ENCODE data around the gene METTL25. TPM values are rescaled to one million over a fixed set of nuclear protein-coding genes. Genes with fewer than 3 reads are reported as not detected.

METTL25 gene
- polyA plus RNA-seq, 1 donor from 2014 or later = 11.1 TPM

GRCh38 chr12:82411546-82412230, 53.4 kb downstream of the METTL25 start:
- Histone ChIP-seq H3K4me2 (ENCODE audit: low read length) (no peak overlapping the region), H3K27ac (ENCODE audit: low read length) (no peak overlapping the region), H3K36me3 (ENCODE audit: insufficient read depth, low read length) (no peaks in the 10 kb centered on the region), H3K9ac (ENCODE audit: low read length) (no peak overlapping the region), H3K27me3 (ENCODE audit: insufficient read depth, low read depth, low read length) (no peaks in the 10 kb centered on the region), H3K9me3 (ENCODE audit: low read length) (no peaks in the 10 kb centered on the region), H3K4me3 (ENCODE audit: low read length) (no peak overlapping the region), H4K20me1 (ENCODE audit: insufficient read depth) (no peaks in the 10 kb centered on the region), H3F3A (ENCODE audit: insufficient read depth, low read length, poor library complexity, severe bottlenecking) (no peaks in the 10 kb centered on the region), H3K79me2 (replicated peaks; ENCODE audit: insufficient read depth, low read length) (no peaks in the 10 kb centered on the region), H2AFZ (ENCODE audit: low read depth, low read length) (no peak overlapping the region), H3K9me2 (ENCODE audit: insufficient read depth, low read length) (no peaks in the 10 kb centered on the region)
- TF ChIP-seq, protein P1, sequence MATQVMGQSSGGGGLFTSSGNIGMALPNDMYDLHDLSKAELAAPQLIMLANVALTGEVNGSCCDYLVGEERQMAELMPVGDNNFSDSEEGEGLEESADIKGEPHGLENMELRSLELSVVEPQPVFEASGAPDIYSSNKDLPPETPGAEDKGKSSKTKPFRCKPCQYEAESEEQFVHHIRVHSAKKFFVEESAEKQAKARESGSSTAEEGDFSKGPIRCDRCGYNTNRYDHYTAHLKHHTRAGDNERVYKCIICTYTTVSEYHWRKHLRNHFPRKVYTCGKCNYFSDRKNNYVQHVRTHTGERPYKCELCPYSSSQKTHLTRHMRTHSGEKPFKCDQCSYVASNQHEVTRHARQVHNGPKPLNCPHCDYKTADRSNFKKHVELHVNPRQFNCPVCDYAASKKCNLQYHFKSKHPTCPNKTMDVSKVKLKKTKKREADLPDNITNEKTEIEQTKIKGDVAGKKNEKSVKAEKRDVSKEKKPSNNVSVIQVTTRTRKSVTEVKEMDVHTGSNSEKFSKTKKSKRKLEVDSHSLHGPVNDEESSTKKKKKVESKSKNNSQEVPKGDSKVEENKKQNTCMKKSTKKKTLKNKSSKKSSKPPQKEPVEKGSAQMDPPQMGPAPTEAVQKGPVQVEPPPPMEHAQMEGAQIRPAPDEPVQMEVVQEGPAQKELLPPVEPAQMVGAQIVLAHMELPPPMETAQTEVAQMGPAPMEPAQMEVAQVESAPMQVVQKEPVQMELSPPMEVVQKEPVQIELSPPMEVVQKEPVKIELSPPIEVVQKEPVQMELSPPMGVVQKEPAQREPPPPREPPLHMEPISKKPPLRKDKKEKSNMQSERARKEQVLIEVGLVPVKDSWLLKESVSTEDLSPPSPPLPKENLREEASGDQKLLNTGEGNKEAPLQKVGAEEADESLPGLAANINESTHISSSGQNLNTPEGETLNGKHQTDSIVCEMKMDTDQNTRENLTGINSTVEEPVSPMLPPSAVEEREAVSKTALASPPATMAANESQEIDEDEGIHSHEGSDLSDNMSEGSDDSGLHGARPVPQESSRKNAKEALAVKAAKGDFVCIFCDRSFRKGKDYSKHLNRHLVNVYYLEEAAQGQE (IDR thresholded peaks at IDR 0.05; ENCODE audit: borderline replicate concordance) = no peak
- TF ChIP-seq EZH2 (IDR thresholded peaks at IDR 0.05; ENCODE audit: borderline replicate concordance, insufficient read depth, low read length, poor library complexity, severe bottlenecking) = no peak

DNA sequence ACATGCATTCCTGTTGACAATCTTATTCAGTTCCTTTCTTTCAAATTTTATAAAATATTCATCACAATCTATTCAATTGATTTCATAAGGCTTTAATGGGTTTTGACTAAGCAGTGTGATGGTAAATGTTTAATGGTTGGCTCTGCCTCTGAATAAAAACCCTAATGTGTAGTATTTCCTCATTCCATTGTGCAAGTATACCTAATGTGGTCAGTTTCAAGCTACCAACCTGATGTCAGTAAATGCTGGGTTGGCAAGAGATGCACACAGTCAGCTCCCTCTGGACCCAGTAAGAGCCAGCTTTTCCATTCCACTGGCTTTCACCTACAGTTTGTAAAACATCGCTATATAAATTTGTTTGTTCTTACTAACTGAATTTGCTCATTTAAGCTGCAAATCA, 53.9 kb downstream of the METTL25 start:
- Histone ChIP-seq H3K27me3 (ENCODE audit: insufficient read depth, low read depth, low read length) (no peaks in the 10 kb centered on the region), H2AFZ (ENCODE audit: low read depth, low read length) (no peak overlapping the region), H3K9ac (ENCODE audit: low read length) (no peak overlapping the region), H4K20me1 (ENCODE audit: insufficient read depth) (no peaks in the 10 kb centered on the region), H3F3A (ENCODE audit: insufficient read depth, low read length, poor library complexity, severe bottlenecking) (no peaks in the 10 kb centered on the region), H3K79me2 (replicated peaks; ENCODE audit: insufficient read depth, low read length) (no peaks in the 10 kb centered on the region), H3K36me3 (ENCODE audit: insufficient read depth, low read length) (no peaks in the 10 kb centered on the region), H3K27ac (ENCODE audit: low read length) (no peak overlapping the region), H3K4me2 (ENCODE audit: low read length) (no peak overlapping the region), H3K9me3 (ENCODE audit: low read length) (no peaks in the 10 kb centered on the region), H3K9me2 (ENCODE audit: insufficient read depth, low read length) (no peaks in the 10 kb centered on the region), H3K4me3 (ENCODE audit: low read length) (no peak overlapping the region)
- TF ChIP-seq, protein P1 (IDR thresholded peaks at IDR 0.05; ENCODE audit: borderline replicate concordance) = no peak
- TF ChIP-seq, protein P2, sequence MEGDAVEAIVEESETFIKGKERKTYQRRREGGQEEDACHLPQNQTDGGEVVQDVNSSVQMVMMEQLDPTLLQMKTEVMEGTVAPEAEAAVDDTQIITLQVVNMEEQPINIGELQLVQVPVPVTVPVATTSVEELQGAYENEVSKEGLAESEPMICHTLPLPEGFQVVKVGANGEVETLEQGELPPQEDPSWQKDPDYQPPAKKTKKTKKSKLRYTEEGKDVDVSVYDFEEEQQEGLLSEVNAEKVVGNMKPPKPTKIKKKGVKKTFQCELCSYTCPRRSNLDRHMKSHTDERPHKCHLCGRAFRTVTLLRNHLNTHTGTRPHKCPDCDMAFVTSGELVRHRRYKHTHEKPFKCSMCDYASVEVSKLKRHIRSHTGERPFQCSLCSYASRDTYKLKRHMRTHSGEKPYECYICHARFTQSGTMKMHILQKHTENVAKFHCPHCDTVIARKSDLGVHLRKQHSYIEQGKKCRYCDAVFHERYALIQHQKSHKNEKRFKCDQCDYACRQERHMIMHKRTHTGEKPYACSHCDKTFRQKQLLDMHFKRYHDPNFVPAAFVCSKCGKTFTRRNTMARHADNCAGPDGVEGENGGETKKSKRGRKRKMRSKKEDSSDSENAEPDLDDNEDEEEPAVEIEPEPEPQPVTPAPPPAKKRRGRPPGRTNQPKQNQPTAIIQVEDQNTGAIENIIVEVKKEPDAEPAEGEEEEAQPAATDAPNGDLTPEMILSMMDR (IDR thresholded peaks at IDR 0.05; ENCODE audit: poor library complexity, severe bottlenecking) = no peak
- no peak for TF ChIP-seq SMC3 (conservative IDR thresholded peaks at IDR 0.05; ENCODE audit: poor library complexity)
- no peak for TF ChIP-seq POLR2AphosphoS5 (IDR thresholded peaks at IDR 0.05)
- no peak for TF ChIP-seq RAD21 (conservative IDR thresholded peaks at IDR 0.05)
- TF ChIP-seq MXI1 (conservative IDR thresholded peaks at IDR 0.05; ENCODE audit: poor library complexity, severe bottlenecking) = no peak
- TF ChIP-seq EZH2 (IDR thresholded peaks at IDR 0.05; ENCODE audit: borderline replicate concordance, insufficient read depth, low read length, poor library complexity, severe bottlenecking) = no peak
- no peak for TF ChIP-seq TAF1 (IDR thresholded peaks at IDR 0.05; ENCODE audit: low read depth)
- TF ChIP-seq EP300 (conservative IDR thresholded peaks at IDR 0.05; ENCODE audit: poor library complexity, severe bottlenecking) = no peak

Data from neural cell (in vitro differentiated cells).